ENCODE data around the gene LONP1.
"Not testable (repeated sequence)": the region's sequence is repeated elsewhere in the genome, so short reads cannot be mapped to it uniquely, and the experiment has no call there.

LONP1 gene

GRCh38 chr19:5749505-5749904 is 29.6 kb upstream of the LONP1 start:
- DNase-seq (ENCODE audit: low spot score), result no peak
- in situ Hi-C loops (cut with MboI; ENCODE audit: low pct_unique_long_range_greater_than_20kb, low sequenced_read_pairs, unreplicated experiment), result no loop called here
- TF ChIP-seq CTCF (IDR thresholded peaks at IDR 0.05; ENCODE audit: extremely low read depth, insufficient read depth, missing control alignments), result no peak

GRCh38 chr19:5748920-5749319 is 29.0 kb upstream of the LONP1 start:
- in situ Hi-C loops (cut with MboI; ENCODE audit: low pct_unique_long_range_greater_than_20kb, low sequenced_read_pairs, unreplicated experiment); DNase-seq (ENCODE audit: low spot score): not testable (repeated sequence)

- in situ Hi-C loops (cut with MboI; ENCODE audit: low pct_unique_long_range_greater_than_20kb, low sequenced_read_pairs, unreplicated experiment); DNase-seq (ENCODE audit: low spot score): not testable (repeated sequence)
These were observed 25.1 kb upstream of the LONP1 start for GRCh38 chr19:5744999-5745398.

- no peak for DNase-seq (ENCODE audit: low spot score)
- no peak for TF ChIP-seq CTCF (IDR thresholded peaks at IDR 0.05; ENCODE audit: extremely low read depth, insufficient read depth, missing control alignments)
- in situ Hi-C loops (cut with MboI; ENCODE audit: low pct_unique_long_range_greater_than_20kb, low sequenced_read_pairs, unreplicated experiment), result no loop called here
These were observed 23.7 kb upstream of the LONP1 start for GRCh38 chr19:5743630-5744029.

- no peak for TF ChIP-seq CTCF (IDR thresholded peaks at IDR 0.05; ENCODE audit: extremely low read depth, insufficient read depth, missing control alignments)
- in situ Hi-C loops (cut with MboI; ENCODE audit: low pct_unique_long_range_greater_than_20kb, low sequenced_read_pairs, unreplicated experiment), result no loop called here
- DNase-seq (ENCODE audit: low spot score), result no peak
These were observed 22.1 kb upstream of the LONP1 start for GRCh38 chr19:5742051-5742450.

- in situ Hi-C loops (cut with MboI; ENCODE audit: low pct_unique_long_range_greater_than_20kb, low sequenced_read_pairs, unreplicated experiment), result no loop called here
These were observed 18.5 kb upstream of the LONP1 start for GRCh38 chr19:5738423-5738822.

GRCh38 chr19:5733172-5733571 is 13.2 kb upstream of the LONP1 start:
- DNase-seq (ENCODE audit: low spot score); in situ Hi-C loops (cut with MboI; ENCODE audit: low pct_unique_long_range_greater_than_20kb, low sequenced_read_pairs, unreplicated experiment): not testable (repeated sequence)

More at GRCh38 chr19:5738423-5738822, 18.5 kb upstream of the LONP1 start:
- no peak for DNase-seq (ENCODE audit: low spot score)
- no peak for TF ChIP-seq CTCF (IDR thresholded peaks at IDR 0.05; ENCODE audit: extremely low read depth, insufficient read depth, missing control alignments)

GRCh38 chr19:5727453-5728050 is 7.6 kb upstream of the LONP1 start:
- no peak for TF ChIP-seq CTCF (IDR thresholded peaks at IDR 0.05; ENCODE audit: extremely low read depth, insufficient read depth, missing control alignments)

More at GRCh38 chr19:5727453-5728050, 7.6 kb upstream of the LONP1 start:
- in situ Hi-C loops (cut with MboI; ENCODE audit: low pct_unique_long_range_greater_than_20kb, low sequenced_read_pairs, unreplicated experiment), result no loop called here
- no peak for DNase-seq (ENCODE audit: low spot score)

Measured in GM13977 (cell line).